Mammary epithelial cell (primary cell): ENCODE results near the gene PRAME.

Source experiments
- CTCF ChIP-seq, 2 donors: IDR thresholded peaks in 1 of 2; conservative IDR thresholded peaks in 1 of 2; 2 replicates each; pipeline ENCODE4 v1.5.1; 2011 to 2012; ENCODE audit warnings: inconsistent platforms in 2 of 2, low read length in 2 of 2, mild to moderate bottlenecking in 2 of 2, control low read depth in 1 of 2, low read depth in 1 of 2; ENCODE audit not compliant: insufficient read depth in 1 of 2; ENCODE audit errors: extremely low read depth in 1 of 2
- EZH2 ChIP-seq: IDR thresholded peaks from 2 replicates; pipeline ENCODE4 v1.6.1; 2012; ENCODE audit warnings: low read length, inconsistent platforms, borderline replicate concordance

GRCh38 chr22:22548317-22548716 lies 10.7 kb downstream of the PRAME start:
- TF ChIP-seq CTCF (conservative IDR thresholded peaks at IDR 0.05 in 1 of 2, IDR thresholded peaks at IDR 0.05 in 1 of 2; ENCODE audit: extremely low read depth in 1 of 2, insufficient read depth in 1 of 2, low read depth in 1 of 2, low read length in 2 of 2) = no peak
- no peak for TF ChIP-seq EZH2
